ENCODE data around the gene EPHB1. TPM values are rescaled to one million over a fixed set of nuclear protein-coding genes. Genes with fewer than 3 reads are reported as not detected.

The EPHB1 gene
- total RNA-seq, 1 donor from 2014 or later = 8.1 TPM

DNA sequence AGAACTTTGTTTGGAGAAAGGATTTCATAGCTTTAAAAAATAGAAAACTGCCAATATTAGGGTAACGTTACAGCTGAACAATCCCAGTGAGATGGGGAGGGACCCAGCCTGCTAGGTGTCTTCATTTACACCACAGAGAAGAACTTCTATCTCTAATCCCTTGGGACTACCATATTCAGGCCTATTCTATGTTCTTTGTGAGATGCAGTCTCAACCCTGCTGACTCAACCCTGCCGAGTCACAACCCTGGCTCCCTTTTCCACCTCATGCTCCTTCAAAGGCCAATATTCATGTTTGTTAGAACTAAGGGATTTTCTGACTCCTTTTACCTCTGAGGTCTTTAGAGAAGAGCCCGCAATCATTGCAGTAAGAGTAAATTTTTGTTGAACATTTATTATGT is 350.5 kb downstream of the EPHB1 start:
- DNase-seq (ENCODE audit: low spot score) (no peak), ATAC-seq (no peak)

DNA sequence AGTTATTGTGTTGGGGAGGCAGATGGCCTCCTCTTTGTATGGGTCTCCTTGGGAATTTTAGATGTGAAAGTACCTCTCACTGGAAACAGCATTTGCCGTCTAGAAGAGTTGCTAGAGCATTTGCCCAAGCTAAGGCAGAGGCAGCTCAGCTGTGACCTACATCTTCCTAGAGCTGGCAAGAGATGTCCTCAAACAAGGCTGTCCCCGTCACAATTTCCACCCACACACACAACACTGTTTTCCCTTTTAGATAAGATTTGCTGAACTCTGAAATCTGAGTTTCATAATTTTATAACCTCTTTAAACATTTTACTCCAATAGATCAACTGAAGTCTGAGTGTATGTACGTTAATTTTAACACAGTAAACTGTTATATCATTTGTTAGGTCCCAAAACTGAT is 352.6 kb downstream of the EPHB1 start:
- peak; percentile 57 for ATAC-seq
- DNase-seq (ENCODE audit: low spot score) = peak; percentile 81

DNA sequence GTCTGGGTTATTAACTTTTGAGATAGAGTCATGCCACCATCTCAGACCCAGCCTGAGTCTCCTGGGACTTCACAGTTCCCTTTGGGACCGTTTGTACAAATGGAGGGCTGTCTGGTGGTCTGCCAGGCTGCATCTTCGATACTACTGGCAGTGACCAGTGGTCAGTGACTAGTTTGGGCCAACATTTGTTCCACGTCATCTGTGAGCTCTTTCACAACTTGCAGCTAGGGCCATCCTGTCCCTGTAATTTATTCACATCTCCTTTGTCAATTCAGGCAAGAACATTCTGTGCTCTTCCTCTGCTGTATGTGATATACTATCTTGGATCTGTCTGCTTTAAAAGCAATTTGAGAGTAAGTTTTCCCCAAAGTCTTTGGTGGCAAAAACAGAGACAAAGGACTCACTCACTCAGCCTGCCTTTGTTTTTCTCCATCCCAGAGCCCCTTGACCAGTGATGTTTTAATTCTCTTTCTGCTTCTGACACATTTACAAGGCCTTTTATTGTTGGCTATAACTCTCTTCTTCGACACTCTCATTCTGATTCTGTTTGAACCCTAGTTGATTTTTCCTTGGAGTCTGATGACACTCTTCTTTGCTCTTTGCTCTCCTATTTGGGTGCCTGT is 353.4 kb downstream of the EPHB1 start:
- DNase-seq (ENCODE audit: low spot score) (peak; percentile 91), ATAC-seq (peak; percentile 45)

GRCh38 chr3:135149707-135150681 is 354.9 kb downstream of the EPHB1 start:
- DNase-seq (ENCODE audit: low spot score) (no peak), ATAC-seq (peak; percentile 21)

GRCh38 chr3:135154186-135154585 is 359.1 kb downstream of the EPHB1 start:
- ATAC-seq = peak; percentile 45
- peak; percentile 68 for DNase-seq (ENCODE audit: low spot score)

DNA sequence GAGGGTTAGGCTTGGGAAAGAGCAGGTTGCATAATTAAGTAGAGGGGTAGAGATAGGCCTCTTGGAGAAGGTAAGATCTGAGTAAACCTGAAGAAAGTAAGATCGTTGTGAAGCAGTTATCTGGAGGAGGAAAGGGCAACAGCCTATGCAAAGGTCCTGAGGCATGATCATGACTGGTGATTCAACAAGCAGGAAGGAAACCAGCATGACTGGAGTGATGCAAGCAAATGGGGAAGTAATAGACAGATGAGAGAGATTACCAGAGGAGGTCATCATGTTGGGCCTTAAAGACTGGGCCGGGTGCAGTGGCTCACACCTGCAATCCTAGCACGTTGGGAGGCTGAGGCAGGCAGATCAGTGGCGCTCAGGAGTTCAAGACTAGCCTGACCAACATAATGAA is 360.2 kb downstream of the EPHB1 start:
- ATAC-seq (peak; percentile 2), DNase-seq (ENCODE audit: low spot score) (no peak)

- ATAC-seq (peak; percentile 69), DNase-seq (ENCODE audit: low spot score) (no peak)
Measured at GRCh38 chr3:135155791-135156190, 360.7 kb downstream of the EPHB1 start.

GRCh38 chr3:135157045-135157740 is 362.1 kb downstream of the EPHB1 start:
- ATAC-seq (peak; percentile 66), DNase-seq (ENCODE audit: low spot score) (peak; percentile 76)

DNA sequence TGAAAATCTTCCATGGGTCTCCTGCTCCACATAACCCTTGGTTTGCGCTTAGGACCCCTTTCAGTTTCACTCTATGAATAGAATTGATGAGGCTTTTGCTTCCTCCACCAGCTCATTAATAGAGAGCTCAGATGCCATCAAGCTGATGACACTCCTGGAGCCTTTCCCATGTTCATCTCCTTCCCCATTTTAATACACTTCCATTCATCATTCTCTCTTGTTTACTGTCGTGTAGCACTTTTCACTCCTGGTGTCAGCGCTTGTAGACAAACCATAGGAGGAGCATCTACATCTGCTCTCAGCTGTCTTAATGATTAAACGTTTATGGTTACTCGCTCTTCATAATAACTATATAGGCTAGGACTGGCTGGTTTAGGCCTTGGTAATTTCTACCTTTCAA is 363.5 kb downstream of the EPHB1 start:
- ATAC-seq = no peak
- DNase-seq (ENCODE audit: low spot score) = no peak

- ATAC-seq = no peak
- DNase-seq (ENCODE audit: low spot score) = no peak
Measured at GRCh38 chr3:135159681-135160247, 364.7 kb downstream of the EPHB1 start.

GRCh38 chr3:135161425-135161824 is 366.4 kb downstream of the EPHB1 start:
- DNase-seq (ENCODE audit: low spot score) = no peak
- ATAC-seq = no peak

DNA sequence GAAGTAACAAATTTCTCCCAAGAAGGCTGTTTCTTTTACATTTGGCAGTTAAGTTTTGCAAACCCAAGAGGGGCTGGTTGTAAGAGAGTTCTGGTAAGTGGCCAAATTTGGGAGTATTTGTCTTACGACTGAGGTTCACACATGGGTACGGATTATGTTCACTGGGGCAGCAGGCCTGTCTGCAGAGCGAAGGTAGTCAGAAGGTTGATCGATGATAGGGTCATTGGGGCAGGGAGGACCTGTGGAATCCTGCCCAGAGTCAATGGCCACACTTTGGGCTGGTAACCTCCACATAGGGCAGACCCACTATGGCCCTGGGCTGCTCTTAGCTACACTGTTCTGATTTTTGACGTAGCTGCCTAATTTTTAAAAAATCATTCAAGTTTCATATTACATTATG is 368.6 kb downstream of the EPHB1 start:
- ATAC-seq = peak; percentile 92
- DNase-seq (ENCODE audit: low spot score) = peak; percentile 87

DNA sequence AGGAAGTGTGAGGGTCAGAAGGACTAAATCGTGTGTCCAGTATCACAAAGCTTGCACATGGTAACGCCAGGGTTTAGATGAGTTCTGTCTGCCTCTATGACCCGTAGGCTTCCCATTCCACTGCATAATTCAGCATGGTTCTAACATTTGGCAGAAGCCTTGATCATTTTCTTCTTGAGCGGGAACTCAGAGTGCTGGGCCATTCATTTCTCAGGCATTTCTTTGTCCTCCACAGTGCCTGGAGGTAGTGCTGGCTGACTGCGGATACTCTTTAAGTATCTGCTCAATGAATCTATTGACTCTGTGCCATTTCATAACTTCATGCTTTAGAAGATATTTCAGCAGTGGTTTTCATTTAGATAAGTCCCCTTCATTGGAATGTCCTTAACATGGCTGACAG is 370.2 kb downstream of the EPHB1 start:
- no peak for ATAC-seq

GRCh38 chr3:135166266-135166825 is 371.3 kb downstream of the EPHB1 start:
- ATAC-seq = no peak
- no peak for DNase-seq (ENCODE audit: low spot score)

More for the DNA sequence above, 370.2 kb downstream of the EPHB1 start:
- DNase-seq (ENCODE audit: low spot score) = no peak

DNA sequence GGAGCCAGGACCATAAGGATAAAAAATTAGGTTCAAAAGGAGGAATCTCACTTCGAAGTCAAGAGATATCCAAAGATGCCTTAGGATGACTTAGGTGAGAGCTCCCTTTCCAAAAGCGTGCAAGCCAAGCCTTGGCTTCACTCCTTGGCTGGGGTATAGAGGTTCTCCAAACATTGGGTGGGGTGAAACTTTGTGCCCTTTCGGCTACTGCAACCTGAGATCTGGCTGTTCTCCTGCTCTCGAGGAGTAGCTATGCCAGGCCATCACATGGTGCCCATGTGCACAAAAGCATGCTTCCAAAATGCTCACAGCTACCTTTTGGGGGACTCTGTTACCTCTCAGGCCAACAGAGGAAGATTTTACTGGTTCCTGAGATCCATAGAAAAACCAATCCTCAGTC is 373.8 kb downstream of the EPHB1 start:
- ATAC-seq (peak; percentile 70), DNase-seq (ENCODE audit: low spot score) (peak; percentile 90)

GRCh38 chr3:135169651-135170050 is 374.6 kb downstream of the EPHB1 start:
- DNase-seq (ENCODE audit: low spot score) = no peak
- no peak for ATAC-seq

DNA sequence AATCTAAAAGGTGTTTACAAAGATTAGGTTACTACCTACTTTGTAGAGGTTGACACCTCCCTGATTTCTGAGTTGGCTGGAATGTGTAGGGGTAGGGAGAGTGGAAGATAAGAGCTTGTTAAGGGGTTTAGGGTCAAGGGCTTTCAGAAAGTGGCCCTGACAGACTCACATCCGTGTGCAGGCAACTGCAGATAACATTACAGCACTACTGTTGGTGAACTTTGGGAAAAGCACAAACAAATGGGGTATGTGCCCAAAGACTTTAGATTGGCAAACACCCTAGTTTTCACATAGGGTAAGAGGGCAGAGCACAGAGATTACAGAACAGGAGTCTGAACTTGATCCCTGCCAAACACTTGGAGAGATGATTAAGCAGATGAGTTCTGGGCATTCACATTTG is 375.7 kb downstream of the EPHB1 start:
- ATAC-seq (peak; percentile 81), DNase-seq (ENCODE audit: low spot score) (peak; percentile 74)

DNA sequence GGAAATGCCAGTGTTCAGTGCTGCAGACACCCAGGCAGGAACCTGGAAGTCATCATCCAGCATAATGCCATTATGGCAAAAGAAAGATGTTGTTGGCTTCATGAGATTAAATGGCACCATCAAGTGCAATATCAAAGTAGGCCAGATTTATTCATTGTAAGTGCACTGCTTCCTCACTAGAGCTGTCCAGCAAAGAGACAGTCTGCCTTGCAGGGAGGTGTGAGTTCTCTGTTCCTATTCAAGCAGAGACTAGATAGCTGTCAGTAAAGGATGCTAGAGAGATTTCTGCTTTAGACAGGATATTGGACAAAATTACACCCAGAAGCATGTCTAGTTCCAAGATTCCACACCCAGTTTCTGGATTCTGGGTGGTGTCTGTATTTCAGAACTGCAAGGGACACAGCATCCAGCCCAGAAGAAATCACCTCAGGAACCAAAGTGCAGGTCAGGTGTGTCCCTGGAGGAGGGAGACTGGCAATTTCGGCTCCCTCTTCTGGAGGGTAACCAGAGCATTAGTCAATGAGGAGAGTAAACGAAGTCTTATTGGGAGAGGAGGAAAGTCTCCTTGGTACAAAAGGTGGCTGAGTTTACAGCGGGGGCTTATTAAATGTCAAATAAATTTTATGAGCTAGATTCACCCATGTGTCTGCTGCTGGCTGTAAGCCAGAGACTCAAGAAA is 377.3 kb downstream of the EPHB1 start:
- ATAC-seq = no peak
- DNase-seq (ENCODE audit: low spot score) = no peak

DNA sequence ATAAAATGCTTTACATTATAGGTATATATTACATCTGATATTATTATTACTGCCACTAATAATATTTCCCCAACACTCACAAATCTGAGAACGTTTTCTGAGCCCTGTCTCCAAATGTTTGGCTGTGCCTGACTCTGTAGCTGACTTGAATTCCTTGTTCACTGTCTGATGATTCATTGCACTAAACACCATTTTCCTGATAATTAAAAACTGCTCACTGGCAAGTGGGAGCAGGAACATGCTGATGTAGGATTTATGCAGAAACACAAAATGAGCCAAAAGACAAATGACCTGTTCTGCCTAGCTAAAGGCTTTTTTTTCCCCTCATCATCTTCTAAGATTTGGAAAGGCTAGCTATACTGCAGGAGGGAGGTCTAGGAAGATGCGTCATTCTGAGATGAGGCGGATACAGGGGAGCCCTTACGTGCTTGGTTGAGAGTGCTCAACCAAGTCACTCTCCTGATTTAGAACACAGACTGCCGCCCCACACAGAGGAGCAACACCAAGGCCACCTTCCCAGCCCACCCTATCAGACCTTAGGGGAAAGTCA is 380.7 kb downstream of the EPHB1 start:
- ATAC-seq = no peak
- DNase-seq (ENCODE audit: low spot score) = no peak

- no peak for DNase-seq (ENCODE audit: low spot score)
- ATAC-seq = no peak
Measured at GRCh38 chr3:135176881-135177280, 381.8 kb downstream of the EPHB1 start.
